Peyer's patch (tissue), 4 donors: ENCODE results near the gene NCMAP.

ENCODE experiments used
- POLR2A ChIP-seq, 2 donors: fragments of 450-650 bp; IDR thresholded peaks; one replicate each; pipeline ENCODE4 v1.5.1; 2017; ENCODE audit warnings: antibody characterized with exemption in 2 of 2, mild to moderate bottlenecking in 2 of 2, moderate library complexity in 2 of 2
- TF ChIP-seq, protein P1 (sequence below), 6 experiments: fragments of 450-650 bp in 4 of 6; fragments of 200-600 bp in 2 of 6; sonication (generic) in 1 of 6; IDR thresholded peaks; one replicate each; pipeline ENCODE4 v1.5.1; 2017 to 2019; ENCODE audit warnings: antibody characterized with exemption in 6 of 6, mild to moderate bottlenecking in 3 of 6, moderate library complexity in 1 of 6

DNA sequence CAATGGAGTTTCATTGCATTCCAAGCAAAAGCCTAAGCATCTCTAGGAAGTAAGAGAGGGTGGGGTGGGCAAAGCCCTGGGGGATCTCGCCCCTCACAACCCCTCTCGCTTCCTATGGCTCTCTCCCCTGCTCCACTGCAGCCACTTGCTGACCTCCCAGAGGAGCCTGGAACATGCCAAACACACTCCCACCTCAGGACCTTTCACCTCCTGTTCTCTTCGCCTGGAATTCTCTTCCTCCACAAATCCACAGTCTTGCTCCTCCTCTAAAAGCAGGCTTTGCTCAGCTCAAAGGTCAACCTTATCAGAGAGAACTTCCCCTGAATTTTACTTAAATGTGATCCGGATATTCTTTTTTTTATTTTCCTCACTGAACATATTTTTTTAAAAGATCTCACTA lies 66.3 kb downstream of the NCMAP start:
- TF ChIP-seq, protein P1, sequence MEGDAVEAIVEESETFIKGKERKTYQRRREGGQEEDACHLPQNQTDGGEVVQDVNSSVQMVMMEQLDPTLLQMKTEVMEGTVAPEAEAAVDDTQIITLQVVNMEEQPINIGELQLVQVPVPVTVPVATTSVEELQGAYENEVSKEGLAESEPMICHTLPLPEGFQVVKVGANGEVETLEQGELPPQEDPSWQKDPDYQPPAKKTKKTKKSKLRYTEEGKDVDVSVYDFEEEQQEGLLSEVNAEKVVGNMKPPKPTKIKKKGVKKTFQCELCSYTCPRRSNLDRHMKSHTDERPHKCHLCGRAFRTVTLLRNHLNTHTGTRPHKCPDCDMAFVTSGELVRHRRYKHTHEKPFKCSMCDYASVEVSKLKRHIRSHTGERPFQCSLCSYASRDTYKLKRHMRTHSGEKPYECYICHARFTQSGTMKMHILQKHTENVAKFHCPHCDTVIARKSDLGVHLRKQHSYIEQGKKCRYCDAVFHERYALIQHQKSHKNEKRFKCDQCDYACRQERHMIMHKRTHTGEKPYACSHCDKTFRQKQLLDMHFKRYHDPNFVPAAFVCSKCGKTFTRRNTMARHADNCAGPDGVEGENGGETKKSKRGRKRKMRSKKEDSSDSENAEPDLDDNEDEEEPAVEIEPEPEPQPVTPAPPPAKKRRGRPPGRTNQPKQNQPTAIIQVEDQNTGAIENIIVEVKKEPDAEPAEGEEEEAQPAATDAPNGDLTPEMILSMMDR (IDR thresholded peaks at IDR 0.05) = no peak
- TF ChIP-seq POLR2A (IDR thresholded peaks at IDR 0.05) = no peak
